Adrenal gland (tissue), 12 donors: ENCODE data around the gene ZNF609. TPM values are rescaled to one million over a fixed set of nuclear protein-coding genes. Genes with fewer than 3 reads are reported as not detected.
"Not testable (repeated sequence)": the region's sequence is repeated elsewhere in the genome, so short reads cannot be mapped to it uniquely, and the experiment has no call there.

Source experiments
- DNase-seq, 7 donors: peaks; one replicate each; pipeline ENCODE4 v3.0.0-alpha.2; 2019 to 2020
- H3K27ac ChIP-seq, 5 donors: fragments of 200-600 bp; sonication (generic) in 4 of 5; 1 replicate in 3 of 5; 2 replicates in 2 of 5; pipeline versions ENCODE4 v1.5.1 to v1.8.0; 2016 to 2020; ENCODE audit warnings: mild to moderate bottlenecking in 1 of 5
- H3K27me3 ChIP-seq: fragments of 200-600 bp; 2 replicates; pipeline ENCODE4 v1.8.0; 2021
- H3K36me3 ChIP-seq, 2 donors: fragments of 200-600 bp; replicated peaks in 1 of 2; 1 replicate in 1 of 2; 2 replicates in 1 of 2; pipeline versions ENCODE4 v1.5.1 to v1.8.0; 2018 to 2022
- H3K4me1 ChIP-seq, 2 donors: fragments of 200-600 bp; replicated peaks in 1 of 2; 1 replicate in 1 of 2; 2 replicates in 1 of 2; pipeline versions ENCODE4 v1.5.1 to v1.8.0; 2018 to 2021
- H3K4me3 ChIP-seq, 4 donors: fragments of 200-600 bp; sonication (generic) in 3 of 4; one replicate each; pipeline ENCODE4 v1.5.1; 2016 to 2018
- H3K9me3 ChIP-seq, 3 donors: fragments of 200-600 bp; sonication (generic) in 1 of 3; replicated peaks in 1 of 3; 1 replicate in 2 of 3; 2 replicates in 1 of 3; pipeline versions ENCODE4 v1.5.1 to v1.8.0; 2016 to 2021
- POLR2A ChIP-seq, 2 donors: fragments of 450-650 bp; IDR thresholded peaks; one replicate each; pipeline ENCODE4 v1.6.1; 2017; ENCODE audit warnings: antibody characterized with exemption in 2 of 2, mild to moderate bottlenecking in 2 of 2, moderate library complexity in 1 of 2
- WGBS, 4 donors: extraction: QIAGEN DNeasy Blood & Tissue Kit in 2 of 4; methylation state at CpG; one replicate each; pipeline versions ENCODE4 v1.1.5 to v1.1.7; 2013 to 2017; 5-methylcytosine and 5-hydroxymethylcytosine counted together
- intact Hi-C, 2 donors: fragments of 100-400 bp; cut with DNase I; formaldehyde crosslinking; loops; one replicate each; pipeline versions ENCODE4 v1.14.1 to v1.15.0; 2022 to 2023
- polyA plus RNA-seq, 3 donors: library from polyadenylated mRNA; stranded (reverse); fragments of 200-250 nt in 2 of 3; fragments of 350-450 nt in 1 of 3; fragmentation: Illumina TruSeq in 1 of 3; extraction: RNeasy Lipid Tissue Mini Kit (QIAGEN cat#74804) in 1 of 3; gene quantifications; one replicate each; pipeline ENCODE4 v1.2.3, GENCODE V29; 2013 to 2014
- total RNA-seq, 9 donors: library from RNA; depleted of rRNA in 4 of 9; stranded (reverse); fragments of >200 nt in 4 of 9; fragments of 120-200 nt in 1 of 9; fragmentation: NEBNext Ultra II Directional in 1 of 9; extraction: Animal tissue kit (Norgen Biotek cat#: 25700) in 1 of 9; gene quantifications; one replicate each; pipeline versions ENCODE4 v1.1.0 to v1.2.4, GENCODE V29; 2013 to 2023
- TF ChIP-seq, protein P1 (sequence below), 6 experiments: fragments of 450-650 bp in 4 of 6; fragments of 200-600 bp in 2 of 6; sonication (generic) in 1 of 6; IDR thresholded peaks; 1 replicate in 5 of 6; 2 replicates in 1 of 6; pipeline versions ENCODE4 v1.5.1 to v1.8.0; 2016 to 2021; ENCODE audit warnings: antibody characterized with exemption in 6 of 6, mild to moderate bottlenecking in 2 of 6, moderate library complexity in 1 of 6
- donor health status: healthy with polysubstance abuse.
- donor health status: Bipolar disorder and iron deficiency.
- donor health status: DM: yes; HTN: yes; CAD: no.
- donor health status: DM: no; HTN: no; CAD: no.
- donor health status: DM: no; HTN: no; CAD: no.
- donor health status: DM: yes; HTN: yes; CAD: no.

ZNF609 gene
- total and polyA plus RNA-seq, 12 donors = 4.4 to 35.5 (median 25.4) TPM

DNA sequence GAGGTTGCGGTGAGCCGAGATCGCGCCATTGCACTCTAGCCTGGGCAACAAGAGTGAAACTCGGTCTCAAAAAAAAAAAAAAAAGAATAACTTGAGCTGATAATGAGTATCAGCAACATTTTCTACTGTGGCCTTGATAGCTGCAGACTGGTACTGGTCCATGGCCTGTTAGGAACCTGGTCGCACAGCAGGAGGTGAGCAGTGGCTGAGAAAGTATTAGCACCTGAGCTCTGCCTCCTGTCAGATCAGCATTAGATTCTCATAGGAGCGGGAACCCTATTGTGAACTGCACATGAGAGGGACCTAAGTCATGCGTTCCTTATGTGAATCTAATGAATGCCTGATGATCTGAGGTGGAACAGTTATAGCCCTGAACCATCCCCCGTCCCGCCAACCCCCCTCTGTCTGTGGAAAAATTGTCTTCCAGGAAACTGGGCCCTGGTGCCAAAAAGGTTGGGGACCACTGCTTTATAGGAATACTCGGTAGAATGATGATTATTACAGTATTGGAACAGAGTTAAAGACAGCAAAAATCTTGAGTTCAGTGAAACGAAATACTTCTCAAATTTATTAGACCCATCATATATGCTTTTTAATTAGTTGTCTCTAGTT, 126.0 kb downstream of the ZNF609 start:
- WGBS, 4 donors = 76 to 89% (median 84%) methylated on average over 10 to 12 of the region's 12 CpGs
- Histone ChIP-seq H3K27me3 (no peaks in the 10 kb centered on the region), H3K9me3 (no peaks in the 10 kb centered on the region), H3K27ac (peak overlapping the region in 1 of 5 donors; percentile 5), H3K4me1 (peaks cover 12 to 63% of the 10 kb centered on the region in 2 donors), H3K4me3 (no peak overlapping the region), H3K36me3 (no peaks in the 10 kb centered on the region)
- no peak for DNase-seq
- TF ChIP-seq POLR2A (IDR thresholded peaks at IDR 0.05) = no peak
- TF ChIP-seq, protein P1, sequence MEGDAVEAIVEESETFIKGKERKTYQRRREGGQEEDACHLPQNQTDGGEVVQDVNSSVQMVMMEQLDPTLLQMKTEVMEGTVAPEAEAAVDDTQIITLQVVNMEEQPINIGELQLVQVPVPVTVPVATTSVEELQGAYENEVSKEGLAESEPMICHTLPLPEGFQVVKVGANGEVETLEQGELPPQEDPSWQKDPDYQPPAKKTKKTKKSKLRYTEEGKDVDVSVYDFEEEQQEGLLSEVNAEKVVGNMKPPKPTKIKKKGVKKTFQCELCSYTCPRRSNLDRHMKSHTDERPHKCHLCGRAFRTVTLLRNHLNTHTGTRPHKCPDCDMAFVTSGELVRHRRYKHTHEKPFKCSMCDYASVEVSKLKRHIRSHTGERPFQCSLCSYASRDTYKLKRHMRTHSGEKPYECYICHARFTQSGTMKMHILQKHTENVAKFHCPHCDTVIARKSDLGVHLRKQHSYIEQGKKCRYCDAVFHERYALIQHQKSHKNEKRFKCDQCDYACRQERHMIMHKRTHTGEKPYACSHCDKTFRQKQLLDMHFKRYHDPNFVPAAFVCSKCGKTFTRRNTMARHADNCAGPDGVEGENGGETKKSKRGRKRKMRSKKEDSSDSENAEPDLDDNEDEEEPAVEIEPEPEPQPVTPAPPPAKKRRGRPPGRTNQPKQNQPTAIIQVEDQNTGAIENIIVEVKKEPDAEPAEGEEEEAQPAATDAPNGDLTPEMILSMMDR (IDR thresholded peaks at IDR 0.05) = no peak
- intact Hi-C loops = no loop called here

DNA sequence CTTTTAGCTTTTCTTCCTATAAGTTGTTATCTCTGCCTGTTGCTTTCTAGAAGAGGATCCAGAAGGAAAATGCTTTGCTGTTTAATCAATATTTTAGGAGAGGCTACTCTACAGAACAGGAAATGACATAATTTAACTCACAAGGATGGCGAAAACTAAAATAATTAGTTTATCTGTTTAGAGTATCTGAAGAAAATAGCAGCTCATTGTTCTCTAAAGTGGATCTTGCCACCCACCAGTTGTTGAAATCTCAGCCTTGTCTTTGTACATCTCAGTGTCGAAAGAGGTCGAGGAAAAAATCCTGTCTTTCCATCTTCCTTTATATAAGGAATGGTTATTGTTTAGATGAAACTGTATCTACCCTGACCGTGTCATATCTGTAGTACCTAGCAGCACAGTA, 126.6 kb downstream of the ZNF609 start:
- Histone ChIP-seq H3K4me3 (no peak overlapping the region), H3K27me3 (no peaks in the 10 kb centered on the region), H3K9me3 (no peaks in the 10 kb centered on the region), H3K27ac (peak overlapping the region in 1 of 5 donors; percentile 5), H3K36me3 (no peaks in the 10 kb centered on the region), H3K4me1 (peaks cover 12 to 57% of the 10 kb centered on the region in 2 donors)
- TF ChIP-seq, protein P1 (IDR thresholded peaks at IDR 0.05) = no peak
- TF ChIP-seq POLR2A (IDR thresholded peaks at IDR 0.05) = no peak
- DNase-seq = no peak
- intact Hi-C loops = no loop called here
- 73 to 89% (median 78%) methylated on average over 4 of the region's 4 CpGs for WGBS, 4 donors

DNA sequence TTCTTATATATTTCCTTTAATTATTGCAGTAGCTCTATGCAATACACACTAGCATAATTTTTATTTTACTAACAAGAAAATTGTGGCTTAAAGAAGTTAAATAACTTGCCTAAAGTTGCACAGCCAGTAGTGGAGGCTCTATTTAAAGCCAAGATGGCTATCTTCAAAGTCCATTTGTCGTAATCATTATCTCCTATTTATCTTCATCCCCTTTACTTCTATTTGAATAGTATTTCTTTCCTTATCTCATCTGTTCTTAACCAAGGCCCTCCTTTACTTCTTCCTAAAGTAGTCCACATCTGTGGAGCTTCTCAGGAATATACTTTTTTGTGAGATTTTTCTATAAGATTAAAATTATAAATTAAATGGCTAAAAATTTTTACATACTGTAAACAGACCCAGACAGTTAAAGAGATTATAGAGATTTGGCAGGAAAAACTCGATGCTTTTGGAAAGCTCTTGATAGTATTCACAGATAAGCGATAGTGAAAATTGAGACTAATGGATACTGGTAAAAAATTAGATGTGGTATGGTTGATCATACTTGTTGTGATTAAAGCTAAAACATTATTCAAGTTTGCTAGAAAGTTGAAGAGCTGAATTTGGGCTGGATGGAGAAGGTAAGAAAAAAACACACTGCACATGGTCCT, 129.2 kb downstream of the ZNF609 start:
- 39 to 43% (median 40%) methylated on average over 3 of the region's 3 CpGs for WGBS, 4 donors
- Histone ChIP-seq H3K4me1 (peaks cover 12 to 46% of the 10 kb centered on the region in 2 donors), H3K27me3 (no peaks in the 10 kb centered on the region), H3K9me3 (no peaks in the 10 kb centered on the region), H3K4me3 (no peak overlapping the region), H3K27ac (peak overlapping the region in 1 of 5 donors; percentile 22), H3K36me3 (no peaks in the 10 kb centered on the region)
- intact Hi-C loops = no loop called here
- TF ChIP-seq POLR2A (IDR thresholded peaks at IDR 0.05) = no peak
- TF ChIP-seq, protein P1 (IDR thresholded peaks at IDR 0.05) = no peak
- DNase-seq = no peak

DNA sequence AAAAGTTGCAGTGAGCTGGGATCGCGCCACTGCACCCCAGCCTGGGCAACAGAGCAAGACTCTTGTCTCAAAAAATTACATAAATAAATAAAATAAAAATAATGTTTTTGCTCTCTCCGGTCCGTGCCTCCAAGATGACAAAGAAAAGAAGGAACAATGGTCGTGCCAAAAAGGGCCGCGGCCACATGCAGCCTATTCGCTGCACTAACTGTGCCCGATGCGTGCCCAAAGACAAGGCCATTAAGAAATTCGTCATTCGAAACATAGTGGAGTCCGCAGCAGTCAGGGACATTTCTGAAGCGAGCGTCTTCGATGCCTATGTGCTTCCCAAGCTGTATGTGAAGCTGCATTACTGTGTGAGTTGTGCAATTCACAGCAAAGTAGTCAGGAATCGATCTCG, 132.5 kb downstream of the ZNF609 start:
- peak in 4 of 7 donors; percentile 45 to 64 (median 54) for DNase-seq
- peaks cover 26 to 36% of the 10 kb centered on the region in 2 donors for H3K4me1 ChIP-seq
- 50 to 86% (median 69%) methylated on average over 17 to 18 of the region's 18 CpGs for WGBS, 4 donors
- H3K9me3 ChIP-seq, H3K4me3 ChIP-seq, intact Hi-C loops, H3K36me3 ChIP-seq, H3K27me3 ChIP-seq: not testable (repeated sequence)
- peak overlapping the region in 1 of 5 donors; percentile 22 for H3K27ac ChIP-seq
